GM12873 (cell line): ENCODE data around the gene STARD9.

Experiments used
- CTCF ChIP-seq: IDR thresholded peaks from 2 replicates; pipeline ENCODE4 v1.5.1; 2012; ENCODE audit warnings: low read depth, mild to moderate bottlenecking, moderate library complexity, low read length, control low read depth; ENCODE audit not compliant: insufficient read depth; ENCODE audit errors: missing control alignments

STARD9 gene

GRCh38 chr15:42575188-42576039 is at the start of gene STARD9:
Gene STARD9 (plus strand): TSS chr15:42575606. CDS start chr15:42575716, 110 bp downstream.
- no peak for TF ChIP-seq CTCF

GRCh38 chr15:42528970-42529369 is 46.4 kb upstream of the STARD9 start:
- TF ChIP-seq CTCF = no peak

- no peak for TF ChIP-seq CTCF
Measured at GRCh38 chr15:42533246-42533645, 42.2 kb upstream of the STARD9 start.

GRCh38 chr15:42544853-42545629 is 30.4 kb upstream of the STARD9 start:
- no peak for TF ChIP-seq CTCF

- TF ChIP-seq CTCF = no peak
Measured at GRCh38 chr15:42547918-42548248, 27.5 kb upstream of the STARD9 start.

- no peak for TF ChIP-seq CTCF
Measured at GRCh38 chr15:42548249-42549031, 27.0 kb upstream of the STARD9 start, which contains the start of the genes HAUS2 and LRRC57. Gene HAUS2 (plus strand): TSS chr15:42548838. CDS start chr15:42548873, 35 bp downstream. Gene LRRC57 (minus strand): TSS chr15:42548793. CDS start chr15:42548434, 359 bp downstream.
